Measurements from ENCODE around the gene KCNH1.

- no peak for TF ChIP-seq RAD21 (CRISPR knock-in tag; conservative IDR thresholded peaks at IDR 0.05 in 1 of 2, IDR thresholded peaks at IDR 0.05 in 1 of 2)
- no peak for TF ChIP-seq ZNF639 (CRISPR knock-in tag; conservative IDR thresholded peaks at IDR 0.05 in 1 of 2, IDR thresholded peaks at IDR 0.05 in 1 of 2)
- no peak for TF ChIP-seq FOXJ3 (CRISPR knock-in tag; IDR thresholded peaks at IDR 0.05)
- TF ChIP-seq SIN3A (IDR thresholded peaks at IDR 0.05; ENCODE audit: borderline replicate concordance in 2 of 2, control insufficient read depth in 1 of 2, low read depth in 2 of 2, low read length in 2 of 2): no peak
- no peak for TF ChIP-seq POU5F1 (IDR thresholded peaks at IDR 0.05; ENCODE audit: borderline replicate concordance, low read depth, low read length, partially characterized antibody)
- TF ChIP-seq FOXM1 (IDR thresholded peaks at IDR 0.05; ENCODE audit: low read depth): no peak
- no peak for TF ChIP-seq FOXM1 (CRISPR knock-in tag; IDR thresholded peaks at IDR 0.05; ENCODE audit: low read depth)
- no peak for TF ChIP-seq ZBTB12 (CRISPR knock-in tag; IDR thresholded peaks at IDR 0.05)
- no peak for TF ChIP-seq EZH2 (IDR thresholded peaks at IDR 0.05; ENCODE audit: borderline replicate concordance, low read depth, low read length)
- no peak for TF ChIP-seq MAFK (IDR thresholded peaks at IDR 0.05; ENCODE audit: low read length)
- TF ChIP-seq CTCF (IDR thresholded peaks at IDR 0.05 in 2 of 3, conservative IDR thresholded peaks at IDR 0.05 in 1 of 3; ENCODE audit: insufficient read depth in 2 of 3, low read depth in 1 of 3, low read length in 3 of 3): no peak
- TF ChIP-seq ATF2 (CRISPR knock-in tag; IDR thresholded peaks at IDR 0.05): no peak
- TF ChIP-seq SMC3 (conservative IDR thresholded peaks at IDR 0.05; ENCODE audit: insufficient read depth, low read depth, low read length): no peak
Observed at GRCh38 chr1:211033921-211034525, 99.9 kb downstream of the KCNH1 start.
